Islet of Langerhans (tissue), 1 donor: ENCODE data around the gene SPPL3.
"Not testable (repeated sequence)": the region's sequence is repeated elsewhere in the genome, so short reads cannot be mapped to it uniquely, and the experiment has no call there.

ENCODE experiments used
- FAIRE-seq: peaks from one replicate; lab custom pipeline; 2011; peaks lifted over from hg19 to GRCh38; lab: Jason Lieb, UNC

SPPL3 gene, protein sequence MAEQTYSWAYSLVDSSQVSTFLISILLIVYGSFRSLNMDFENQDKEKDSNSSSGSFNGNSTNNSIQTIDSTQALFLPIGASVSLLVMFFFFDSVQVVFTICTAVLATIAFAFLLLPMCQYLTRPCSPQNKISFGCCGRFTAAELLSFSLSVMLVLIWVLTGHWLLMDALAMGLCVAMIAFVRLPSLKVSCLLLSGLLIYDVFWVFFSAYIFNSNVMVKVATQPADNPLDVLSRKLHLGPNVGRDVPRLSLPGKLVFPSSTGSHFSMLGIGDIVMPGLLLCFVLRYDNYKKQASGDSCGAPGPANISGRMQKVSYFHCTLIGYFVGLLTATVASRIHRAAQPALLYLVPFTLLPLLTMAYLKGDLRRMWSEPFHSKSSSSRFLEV

DNA sequence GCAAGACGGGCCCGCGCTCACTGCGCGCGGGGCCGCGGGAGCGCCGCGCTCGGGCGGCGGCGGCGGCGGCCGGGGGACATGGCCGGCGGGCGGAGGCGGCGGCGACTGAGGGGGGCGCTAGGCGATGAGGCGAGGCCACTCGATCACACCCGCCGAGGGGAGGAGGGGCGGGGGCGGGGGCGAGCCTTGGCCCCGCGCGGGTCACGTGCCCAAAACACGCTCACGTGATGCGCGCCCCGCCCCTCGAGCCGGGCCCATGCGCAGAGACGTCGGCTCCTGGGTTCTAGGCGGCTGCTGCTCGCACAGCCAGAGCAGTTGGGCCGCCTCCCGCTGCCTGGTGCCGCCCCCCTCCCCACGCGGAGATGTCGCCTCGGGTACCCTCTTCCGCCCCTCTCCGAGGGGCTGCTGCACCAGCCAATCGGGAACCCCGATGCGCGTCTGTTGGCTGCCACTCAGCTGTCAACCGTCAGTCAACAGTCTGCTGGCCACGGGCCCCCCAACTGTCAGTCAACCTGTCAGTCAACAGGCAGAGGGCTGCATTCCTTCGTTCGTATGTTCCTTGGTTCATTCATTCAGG lies at the start of gene SPPL3:
Gene SPPL3, minus strand, starts transcription at position 162 of the 577 bp plus-strand sequence. CDS start 491 bp downstream, outside the sequence.
- FAIRE-seq = no peak

DNA sequence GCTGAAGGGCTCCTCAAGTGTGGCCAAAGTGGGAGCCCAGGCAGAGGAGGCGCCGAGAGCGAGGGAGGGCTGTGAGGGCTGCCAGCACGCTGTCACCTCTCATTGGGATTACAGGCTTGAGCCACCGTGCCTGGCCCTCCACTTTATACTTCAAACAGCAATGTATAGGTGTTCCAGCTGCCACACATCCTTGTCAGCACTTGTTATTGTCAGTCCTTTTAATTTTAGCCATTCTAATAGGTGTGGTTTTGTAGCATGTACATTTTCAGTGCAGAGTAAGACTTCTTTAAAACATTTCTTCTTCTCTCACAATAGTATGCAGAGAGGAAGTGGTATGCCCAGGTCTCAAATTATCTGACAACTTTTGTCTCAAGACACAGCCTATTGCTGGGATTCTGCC lies 46.6 kb upstream of the SPPL3 start:
- FAIRE-seq = no peak

DNA sequence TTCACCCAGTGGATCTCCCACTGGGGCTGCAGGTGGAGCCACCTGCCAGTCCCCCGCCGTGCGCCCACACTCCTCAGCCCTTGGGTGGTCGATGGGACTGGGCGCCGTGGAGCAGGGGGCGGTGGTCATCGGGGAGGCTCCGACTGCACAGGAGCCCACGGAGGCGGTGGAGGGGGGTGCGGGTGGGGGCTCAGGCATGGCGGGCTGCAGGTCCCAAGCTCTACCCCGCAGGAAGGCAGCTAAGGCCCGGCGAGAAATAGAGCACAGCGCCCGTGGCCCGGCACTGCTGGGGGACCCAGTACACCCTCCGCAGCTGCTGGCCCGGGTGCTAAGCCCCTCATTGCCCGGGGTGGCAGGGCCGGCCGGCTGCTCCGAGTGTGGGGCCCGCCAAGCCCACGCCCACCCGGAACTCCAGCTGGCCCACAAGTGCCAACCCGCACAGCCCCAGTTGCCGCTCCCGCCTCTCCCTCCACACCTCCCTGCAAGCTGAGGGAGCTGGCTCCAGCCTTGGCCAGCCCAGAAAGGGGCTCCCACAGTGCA lies 46.2 kb upstream of the SPPL3 start:
- FAIRE-seq = not testable (repeated sequence)

DNA sequence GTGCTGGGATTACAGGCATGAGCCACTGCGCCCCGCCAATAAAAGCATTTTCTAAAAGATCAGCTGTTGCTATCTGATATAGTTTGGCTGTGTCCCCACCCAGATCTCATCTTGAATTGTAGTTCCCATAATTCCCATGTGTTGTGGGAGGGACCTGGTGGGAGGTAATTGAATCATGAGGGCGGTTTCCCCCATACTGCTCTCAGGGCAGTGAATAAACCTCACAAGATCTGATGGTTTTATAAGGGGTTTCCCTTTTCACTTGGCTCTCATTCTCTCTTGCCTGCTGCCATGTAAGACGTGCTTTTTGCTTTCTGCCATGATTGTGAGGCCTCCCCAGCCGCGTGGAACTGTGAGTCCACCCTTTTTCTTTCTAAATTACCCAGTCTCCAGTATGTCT lies 41.4 kb upstream of the SPPL3 start:
- FAIRE-seq = not testable (repeated sequence)

DNA sequence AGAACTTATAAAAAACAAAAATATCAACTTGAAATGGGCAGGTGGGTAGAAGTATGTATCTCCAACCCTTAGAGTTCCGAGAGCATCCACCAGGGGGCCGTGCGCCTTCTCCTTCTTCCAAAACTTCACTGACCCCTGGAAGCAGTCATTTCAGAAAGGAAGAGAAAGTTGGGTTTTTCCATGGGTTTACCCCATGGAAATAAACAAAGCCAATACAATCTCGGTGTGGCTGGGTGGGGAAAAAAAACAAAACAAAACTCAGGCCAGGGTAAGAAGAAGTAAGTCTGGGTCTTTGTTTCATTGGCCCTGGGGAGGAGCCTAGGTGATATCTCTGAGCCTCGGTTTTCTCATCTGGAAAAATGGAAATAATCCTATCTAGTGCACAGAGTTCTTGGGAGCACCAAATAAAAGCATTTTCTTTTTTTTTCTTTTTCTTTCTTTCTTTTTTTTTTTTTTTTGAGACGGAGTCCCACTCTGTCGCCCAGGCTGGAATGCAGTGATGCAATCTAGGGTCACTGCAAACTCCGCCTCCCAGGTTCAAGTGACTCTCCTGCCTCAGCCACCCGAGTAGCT lies 40.6 kb upstream of the SPPL3 start:
- no peak for FAIRE-seq

DNA sequence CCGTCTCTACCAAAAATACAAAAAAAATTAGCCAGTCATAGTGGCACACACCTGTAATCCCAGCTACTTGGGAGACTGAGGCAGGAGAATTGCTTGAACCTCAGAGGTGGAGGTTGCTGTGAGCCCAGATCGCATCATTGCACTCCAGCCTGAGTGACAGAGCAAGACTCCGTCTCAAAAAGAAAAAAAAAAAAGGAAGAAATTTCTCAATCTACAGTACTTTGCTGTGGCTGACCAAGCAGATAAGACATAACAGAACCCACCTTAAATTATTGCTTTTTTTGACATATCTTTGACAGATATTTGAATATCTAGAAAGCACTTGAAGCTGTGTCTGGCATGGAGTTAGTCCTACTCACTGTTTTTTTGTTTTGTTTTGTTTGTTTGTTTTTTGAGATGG lies 39.3 kb upstream of the SPPL3 start:
- no peak for FAIRE-seq

DNA sequence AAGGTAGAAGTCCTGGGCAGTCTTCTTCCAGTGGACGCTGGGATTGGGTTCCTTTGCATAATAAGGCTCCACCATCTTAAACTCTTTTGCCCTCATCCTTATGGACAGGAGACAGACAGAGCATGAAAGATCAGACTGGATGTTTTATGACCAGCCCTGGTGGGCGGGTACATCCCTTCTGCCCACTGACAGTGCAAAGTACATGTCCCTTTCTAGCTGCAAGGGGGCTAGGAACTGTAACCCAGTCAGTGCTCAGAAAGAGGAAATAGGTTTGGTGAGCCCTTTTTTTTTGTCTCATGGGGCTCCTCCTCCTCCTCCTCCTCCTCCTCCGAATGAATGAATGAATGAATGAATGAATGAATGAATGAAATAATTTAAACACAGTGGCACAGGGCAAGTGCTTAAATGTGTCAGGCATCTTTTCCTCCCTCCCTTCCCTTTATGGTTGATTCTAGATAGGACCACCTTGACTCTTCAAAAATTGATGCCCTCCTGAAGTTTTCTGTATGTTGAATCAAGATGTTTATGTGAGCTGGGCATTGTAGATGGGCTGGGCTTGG lies 37.8 kb upstream of the SPPL3 start:
- FAIRE-seq = no peak

DNA sequence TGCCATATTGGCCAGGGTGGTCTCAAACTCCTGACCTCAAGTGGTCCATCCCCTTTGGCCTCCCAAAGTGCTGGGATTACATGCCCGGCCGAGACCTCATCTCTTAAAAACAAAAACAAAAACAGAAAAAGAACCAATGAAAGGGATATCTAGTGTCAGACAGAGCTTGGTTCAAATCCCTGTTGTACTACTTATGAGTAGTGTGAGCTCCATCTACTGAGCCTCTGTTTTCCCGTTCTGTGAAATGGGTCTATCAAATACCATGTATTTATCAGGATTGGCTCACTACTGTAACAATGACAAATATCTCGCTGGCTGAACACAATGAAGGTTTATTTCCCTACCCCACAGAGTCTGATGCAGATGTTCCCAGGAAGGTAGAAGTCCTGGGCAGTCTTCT lies 37.3 kb upstream of the SPPL3 start:
- no peak for FAIRE-seq

DNA sequence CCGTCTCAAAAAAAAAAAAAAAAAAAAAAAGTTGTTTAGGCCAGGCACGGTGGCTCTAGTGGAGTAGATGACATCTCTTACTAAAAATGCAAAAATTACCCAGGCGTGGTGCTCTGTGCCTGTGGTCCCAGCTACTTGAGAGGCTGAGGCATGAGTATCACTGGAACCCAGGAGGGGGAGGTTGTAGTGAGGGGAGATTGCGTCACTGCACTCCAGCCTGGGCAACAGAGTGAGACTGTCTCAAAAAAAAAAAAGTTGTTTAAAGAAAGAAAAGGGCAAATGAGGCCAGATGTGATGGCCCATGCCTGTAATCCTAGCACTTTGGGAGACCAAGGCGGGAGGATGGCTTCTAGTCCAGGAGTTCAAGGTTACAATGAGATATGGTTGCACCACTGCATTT lies 36.6 kb upstream of the SPPL3 start:
- no peak for FAIRE-seq

DNA sequence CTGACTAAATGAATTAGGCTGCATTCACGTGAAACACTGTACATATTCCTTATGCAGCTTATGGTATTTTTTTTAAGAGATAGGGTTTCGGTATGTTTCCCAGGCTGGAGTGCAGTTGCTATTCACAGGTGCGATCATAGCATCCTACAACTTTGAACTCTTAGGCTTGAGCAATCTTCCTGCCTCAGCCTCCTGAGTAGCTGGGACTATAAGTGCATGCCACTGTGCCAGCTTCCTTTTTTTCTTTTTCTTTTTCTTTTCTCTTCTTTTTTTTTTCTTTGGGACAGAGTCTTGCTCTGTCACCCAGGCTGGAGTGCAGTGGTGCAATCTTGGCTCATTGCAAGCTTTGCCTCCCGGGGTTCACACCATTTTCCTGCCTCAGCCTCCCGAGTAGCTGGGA lies 35.8 kb upstream of the SPPL3 start:
- FAIRE-seq = no peak

DNA sequence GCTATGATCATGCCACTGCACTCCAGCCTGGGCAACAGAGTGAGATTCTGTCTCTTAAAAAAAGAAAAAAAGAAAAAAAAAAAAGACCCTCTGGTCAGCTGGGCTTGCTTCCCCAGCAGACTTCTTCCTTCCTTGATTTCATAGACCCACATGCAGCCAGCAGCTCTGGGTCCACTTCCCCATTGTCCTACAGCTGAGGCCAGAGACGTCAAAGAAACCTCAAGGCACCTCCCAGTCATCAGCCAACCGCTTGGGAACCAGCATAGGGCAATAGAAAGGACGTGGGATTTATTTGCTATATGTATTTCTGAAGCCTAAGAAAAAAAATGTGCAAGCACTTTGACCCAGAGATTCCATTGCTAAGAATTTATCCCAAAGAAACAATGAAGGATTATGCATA lies 35.4 kb upstream of the SPPL3 start:
- FAIRE-seq = no peak

DNA sequence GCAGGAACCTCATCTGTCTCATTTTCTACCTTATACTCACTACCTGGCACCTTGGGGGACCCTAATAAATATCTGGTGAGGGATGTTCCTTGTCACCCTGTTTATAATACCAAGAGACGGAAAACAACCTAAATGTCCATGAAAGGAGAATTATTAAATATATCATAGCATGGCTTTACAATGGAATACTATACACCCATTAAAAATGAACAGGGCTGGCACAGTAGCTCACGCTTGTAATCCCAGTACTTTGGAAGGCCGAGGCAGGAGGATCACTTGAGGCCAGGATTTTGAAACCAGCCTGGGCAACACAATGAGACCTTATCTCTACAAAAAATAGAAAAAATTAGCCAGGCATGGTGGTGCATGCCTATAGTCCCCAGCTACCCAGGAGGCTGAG lies 34.3 kb upstream of the SPPL3 start:
- no peak for FAIRE-seq

DNA sequence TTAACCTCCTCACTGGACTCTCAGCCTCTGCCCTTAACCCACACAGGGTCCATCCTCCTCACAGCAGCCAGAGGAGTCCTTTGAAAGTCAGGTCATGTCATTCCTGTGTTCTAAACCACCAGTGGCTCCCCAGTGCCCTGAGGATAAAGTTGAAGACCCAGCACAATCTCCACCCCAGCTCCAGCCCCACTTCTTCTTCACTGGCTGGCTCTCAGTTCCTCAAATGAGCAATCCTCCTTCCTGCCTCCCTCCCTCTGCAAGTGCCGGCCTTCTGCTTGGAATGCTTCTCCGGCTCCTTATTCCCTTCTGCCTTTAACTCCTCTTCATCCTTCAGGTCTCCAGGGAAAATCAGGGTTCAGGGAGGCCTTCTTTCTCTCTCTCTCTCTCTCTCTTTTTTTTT lies 32.0 kb upstream of the SPPL3 start:
- no peak for FAIRE-seq

DNA sequence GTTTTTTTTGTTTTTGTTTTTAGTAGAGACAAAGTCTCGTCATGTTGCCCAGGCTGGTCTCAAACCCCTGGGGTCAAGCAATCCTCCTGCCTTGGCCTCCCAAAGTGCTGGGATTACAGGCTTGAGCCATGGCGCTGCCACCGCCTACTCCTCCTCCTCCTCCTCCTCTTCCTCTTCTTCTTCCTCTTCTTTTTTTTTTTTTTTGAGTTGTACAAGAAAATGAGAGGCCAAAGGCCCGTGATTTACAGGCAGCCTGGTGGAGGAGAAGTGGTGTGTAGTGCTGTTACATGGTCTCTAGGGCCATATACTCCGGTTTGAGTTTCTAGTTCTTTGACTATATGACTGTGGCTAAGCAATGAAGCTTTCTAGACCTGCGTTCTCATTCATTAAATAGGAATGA lies 29.6 kb upstream of the SPPL3 start:
- no peak for FAIRE-seq

DNA sequence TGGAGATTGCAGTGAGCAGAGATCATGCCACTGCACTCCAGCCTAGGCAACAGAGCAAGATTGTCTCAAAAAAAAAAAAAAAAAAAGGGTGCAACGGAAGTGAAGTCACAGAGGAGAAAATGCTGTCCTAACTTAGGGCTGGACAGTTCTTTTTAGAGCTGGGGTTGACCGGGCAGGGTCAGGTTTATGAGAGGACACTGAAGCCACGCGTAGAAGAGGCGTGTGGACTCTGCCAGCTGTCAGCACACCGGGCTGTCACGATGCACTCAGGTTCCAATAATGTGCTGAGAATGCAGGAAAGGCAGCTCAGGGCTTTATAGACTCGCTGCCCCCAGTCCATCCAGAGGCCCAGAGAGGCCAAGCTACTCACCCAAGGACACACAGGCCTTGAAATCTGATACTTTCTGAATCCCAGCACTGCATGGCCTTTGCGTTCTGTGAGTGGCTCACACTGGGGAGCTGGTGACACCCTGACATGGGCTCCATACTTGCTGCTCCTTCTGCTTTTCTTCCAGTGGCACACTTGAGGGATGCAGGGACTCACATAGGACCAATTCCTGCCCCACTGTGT lies 28.9 kb upstream of the SPPL3 start:
- FAIRE-seq = no peak

DNA sequence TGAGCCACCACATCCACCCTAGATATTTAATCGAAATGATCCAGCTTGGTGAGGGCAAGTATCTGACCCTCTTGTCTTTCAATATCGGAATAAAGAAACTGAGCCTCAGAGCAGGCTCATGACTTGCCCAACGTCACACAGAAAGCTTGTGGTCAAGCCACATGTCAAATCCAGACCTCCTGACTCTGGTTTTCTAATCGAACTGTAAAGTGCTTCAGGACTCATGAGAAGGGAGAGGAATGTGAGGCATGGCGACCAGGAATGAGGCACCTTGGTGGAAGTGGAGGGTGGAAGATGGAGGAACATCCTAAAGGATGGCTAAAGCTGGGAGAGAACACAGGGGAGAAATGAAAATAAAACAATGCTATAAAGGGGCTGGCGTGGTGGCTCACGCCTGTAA lies 27.9 kb upstream of the SPPL3 start:
- FAIRE-seq = no peak

DNA sequence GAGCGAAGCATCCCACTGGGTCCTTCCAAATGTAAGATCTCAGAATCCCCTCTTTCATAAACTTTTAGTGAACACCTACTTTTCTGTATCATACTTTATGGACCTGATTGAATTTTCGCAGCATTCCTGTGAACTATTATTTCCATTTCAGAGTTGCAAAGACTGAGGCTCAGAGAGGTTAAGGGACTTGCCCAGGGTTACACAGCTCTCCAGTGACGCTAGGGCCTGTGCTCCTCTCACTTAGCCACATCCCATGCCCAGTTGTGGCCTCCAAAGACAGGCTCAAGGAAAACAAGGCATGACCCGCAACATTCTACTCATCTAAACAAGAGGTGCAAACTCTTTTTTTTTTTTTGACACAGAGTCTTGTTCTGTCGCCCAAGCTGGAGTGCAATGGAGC lies 25.9 kb upstream of the SPPL3 start:
- no peak for FAIRE-seq

DNA sequence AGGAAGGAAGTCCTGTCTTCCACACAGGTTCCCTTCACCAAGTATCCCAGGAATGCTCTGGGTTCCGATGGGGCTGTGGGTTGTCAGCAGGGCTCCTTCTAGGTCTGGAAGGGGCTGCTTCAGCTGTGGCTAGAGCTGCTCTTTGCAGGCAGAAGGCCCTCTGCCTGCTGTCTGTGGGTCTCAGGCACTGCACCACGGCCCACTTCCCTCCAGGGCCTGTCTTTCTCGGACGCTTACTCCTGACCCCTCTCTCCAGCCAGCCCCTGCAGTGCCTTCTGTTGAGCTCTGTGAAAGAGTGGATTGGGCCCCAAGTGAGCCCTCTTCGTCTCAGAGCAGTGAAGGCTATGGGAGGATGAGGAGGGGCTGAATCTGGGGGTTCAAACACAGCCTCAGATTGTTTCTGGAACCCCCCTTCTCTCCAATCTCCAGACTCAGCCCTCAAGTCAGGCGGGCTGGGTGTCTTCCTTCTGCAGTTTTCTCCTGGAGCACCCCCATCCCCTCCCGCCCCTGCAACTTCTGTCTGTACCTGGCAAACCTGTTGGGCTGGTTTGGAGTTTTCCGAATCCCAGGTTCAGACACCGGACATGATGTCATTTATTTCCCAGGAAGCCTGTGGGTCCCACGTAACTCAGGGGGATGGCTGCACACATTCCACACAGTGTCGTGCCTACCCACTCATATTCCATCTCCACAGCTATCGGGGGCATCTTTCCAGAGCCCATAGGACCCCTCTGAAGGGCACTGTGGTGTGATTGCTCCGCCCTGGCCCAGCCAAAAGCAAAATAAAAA lies 24.9 kb upstream of the SPPL3 start:
- FAIRE-seq = no peak

DNA sequence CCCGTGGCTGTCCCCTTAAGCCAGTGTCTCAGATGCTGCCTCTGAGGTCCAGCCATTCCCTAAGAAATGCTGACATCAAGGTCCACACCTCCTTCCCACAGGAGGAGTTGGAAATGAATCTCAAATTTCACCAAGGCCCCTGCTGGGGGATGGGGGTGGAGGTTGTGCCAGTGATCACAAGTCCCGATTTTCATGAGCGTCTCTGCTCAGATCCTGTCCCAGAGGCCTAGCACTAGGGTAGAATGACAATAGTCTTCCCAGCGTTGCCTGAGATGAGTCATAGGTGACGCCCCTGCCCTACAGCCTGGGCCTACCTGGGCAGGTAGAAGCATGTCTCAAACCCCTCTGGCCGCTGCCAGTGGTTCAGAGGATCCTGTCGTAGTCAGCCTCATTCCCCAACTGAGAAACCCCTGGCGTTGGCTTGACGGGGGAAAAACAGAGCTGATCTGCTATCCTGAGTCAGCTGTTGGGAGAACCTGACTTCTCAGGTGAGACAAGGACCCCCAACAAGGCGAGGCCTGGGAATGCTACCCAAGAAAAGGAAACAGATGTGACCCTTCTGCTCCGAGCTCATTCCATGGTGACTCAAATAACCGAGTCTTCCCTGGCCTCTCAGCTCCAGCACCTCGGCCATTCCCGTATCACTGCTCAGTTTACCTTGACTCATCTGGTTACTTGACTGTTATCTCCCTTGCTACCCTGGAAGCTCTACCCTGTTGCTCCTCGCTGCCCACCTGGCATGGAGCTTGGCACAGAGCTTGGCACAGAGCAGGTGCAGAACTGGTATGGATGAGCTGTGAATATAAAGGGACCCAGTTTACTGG lies 21.8 kb upstream of the SPPL3 start:
- no peak for FAIRE-seq

DNA sequence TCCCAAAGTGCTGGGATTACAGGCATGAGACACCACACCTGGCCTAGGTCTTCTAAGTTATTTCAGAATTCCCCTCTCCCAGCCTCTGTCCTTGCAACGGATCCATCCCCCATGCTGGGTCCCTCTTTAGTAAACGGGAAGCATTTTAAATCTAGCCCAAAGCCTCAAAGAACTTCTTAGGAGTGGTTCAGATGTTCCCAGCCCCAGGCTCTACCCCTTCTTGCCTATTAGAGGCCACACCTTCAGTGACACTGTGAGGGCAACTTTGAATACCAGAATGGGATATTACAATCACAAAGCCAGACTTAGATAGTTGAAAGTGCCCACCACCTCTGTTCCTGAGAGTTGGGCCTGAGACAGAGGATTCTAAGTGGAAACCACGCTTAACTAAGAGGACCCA lies 18.1 kb upstream of the SPPL3 start:
- no peak for FAIRE-seq

DNA sequence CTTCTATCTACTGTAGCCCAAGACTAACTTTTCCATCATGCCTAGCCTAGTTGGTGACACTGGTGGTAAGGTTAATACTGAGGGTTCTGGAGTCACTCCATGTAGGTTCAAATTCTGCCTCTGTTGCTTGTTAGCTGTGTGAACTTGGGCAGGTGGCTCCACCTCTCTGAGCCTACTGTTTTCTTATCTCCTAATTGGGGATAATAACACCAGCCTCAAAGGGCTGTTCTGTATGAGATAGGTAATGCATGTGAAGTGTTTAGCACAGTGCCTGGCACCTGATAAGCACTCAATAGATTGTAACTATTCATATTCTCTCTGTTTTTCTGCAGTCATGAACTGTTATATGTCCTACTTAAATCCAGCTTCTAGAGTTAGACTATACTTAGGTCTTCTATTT lies 17.5 kb upstream of the SPPL3 start:
- FAIRE-seq = no peak
